Measurements from ENCODE around the gene S100A13. TPM values are rescaled to one million over a fixed set of nuclear protein-coding genes. Genes with fewer than 3 reads are reported as not detected.

The S100A13 gene
- total RNA-seq, 1 experiment from 2014 or later: 120 TPM

- intact Hi-C loops (cut with micrococcal nuclease; ENCODE audit: unreplicated experiment): no loop called here
- Histone ChIP-seq H3K9me2 (ENCODE audit: insufficient read depth) (no peaks in the 10 kb centered on the region), H4K20me1 (ENCODE audit: insufficient read depth) (peaks cover 24% of the 10 kb centered on the region), H3K4me2 (peak overlapping the region; percentile 80), H3K4me1 (replicated peaks; ENCODE audit: insufficient read depth) (peaks cover 20% of the 10 kb centered on the region), H3K79me2 (ENCODE audit: low read depth) (peaks cover 69% of the 10 kb centered on the region), H3K27me3 (ENCODE audit: insufficient read depth, low read depth) (no peaks in the 10 kb centered on the region), H3K9me3 (ENCODE audit: insufficient read depth, low read depth) (no peaks in the 10 kb centered on the region), H3K4me3 (peak overlapping the region; percentile 96; the same call in 1 of the 2 replicates), H3K27ac (no peak overlapping the region), H3F3A (ENCODE audit: insufficient read depth, low read depth) (peaks cover 36% of the 10 kb centered on the region), H2AFZ (no peak overlapping the region), H3K36me3 (ENCODE audit: low read depth) (peaks cover 50% of the 10 kb centered on the region)
- ChIA-PET CTCF (no interaction called here), POLR2A (ENCODE audit: unreplicated experiment) (interaction anchor here (0.6 kb wide), 2 partner anchors 129 to 1839 kb away, joined by 3 to 4 read pairs; no protein-coding TSS in a partner anchor)
- TF ChIP-seq EZH2 (IDR thresholded peaks at IDR 0.05; ENCODE audit: low read depth): no peak
- TF ChIP-seq, protein P1, sequence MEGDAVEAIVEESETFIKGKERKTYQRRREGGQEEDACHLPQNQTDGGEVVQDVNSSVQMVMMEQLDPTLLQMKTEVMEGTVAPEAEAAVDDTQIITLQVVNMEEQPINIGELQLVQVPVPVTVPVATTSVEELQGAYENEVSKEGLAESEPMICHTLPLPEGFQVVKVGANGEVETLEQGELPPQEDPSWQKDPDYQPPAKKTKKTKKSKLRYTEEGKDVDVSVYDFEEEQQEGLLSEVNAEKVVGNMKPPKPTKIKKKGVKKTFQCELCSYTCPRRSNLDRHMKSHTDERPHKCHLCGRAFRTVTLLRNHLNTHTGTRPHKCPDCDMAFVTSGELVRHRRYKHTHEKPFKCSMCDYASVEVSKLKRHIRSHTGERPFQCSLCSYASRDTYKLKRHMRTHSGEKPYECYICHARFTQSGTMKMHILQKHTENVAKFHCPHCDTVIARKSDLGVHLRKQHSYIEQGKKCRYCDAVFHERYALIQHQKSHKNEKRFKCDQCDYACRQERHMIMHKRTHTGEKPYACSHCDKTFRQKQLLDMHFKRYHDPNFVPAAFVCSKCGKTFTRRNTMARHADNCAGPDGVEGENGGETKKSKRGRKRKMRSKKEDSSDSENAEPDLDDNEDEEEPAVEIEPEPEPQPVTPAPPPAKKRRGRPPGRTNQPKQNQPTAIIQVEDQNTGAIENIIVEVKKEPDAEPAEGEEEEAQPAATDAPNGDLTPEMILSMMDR (conservative IDR thresholded peaks at IDR 0.05): no peak
- no TSS peak for BruUV-seq (replicated peaks)
- DNase-seq: no peak
Observed at GRCh38 chr1:153636312-153636711, 9.0 kb upstream of the S100A13 start.

DNA sequence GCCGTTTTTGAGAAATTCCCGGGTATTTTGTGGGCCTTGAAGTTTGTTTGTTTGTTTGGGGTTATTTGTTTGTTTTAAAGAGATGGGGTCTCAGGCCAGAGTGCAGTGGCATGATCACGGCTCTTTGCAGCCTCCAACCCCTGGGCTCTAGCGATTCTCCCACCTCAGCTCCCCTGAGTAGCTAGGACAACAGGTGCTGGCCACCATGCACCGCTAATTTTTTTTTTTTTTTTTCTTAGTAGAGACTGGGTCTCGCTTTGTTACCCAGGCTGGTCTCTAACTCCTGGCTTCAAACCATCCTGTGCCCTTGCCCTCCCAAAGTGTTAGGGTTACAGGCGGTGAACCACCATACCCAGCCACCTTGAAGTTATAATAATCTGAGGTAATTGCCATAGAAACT lies 8.6 kb upstream of the S100A13 start:
- ChIA-PET POLR2A (ENCODE audit: unreplicated experiment) (interaction anchor here (0.6 kb wide), 2 partner anchors 129 to 1839 kb away, joined by 3 to 4 read pairs; no protein-coding TSS in a partner anchor), CTCF (no interaction called here)
- Histone ChIP-seq H3K36me3 (ENCODE audit: low read depth) (peaks cover 45% of the 10 kb centered on the region), H3K27me3 (ENCODE audit: insufficient read depth, low read depth) (no peaks in the 10 kb centered on the region), H3K4me2 (peak overlapping the region; percentile 80), H3K79me2 (ENCODE audit: low read depth) (peaks cover 65% of the 10 kb centered on the region), H3K4me1 (replicated peaks; ENCODE audit: insufficient read depth) (peaks cover 20% of the 10 kb centered on the region), H3K9me2 (ENCODE audit: insufficient read depth) (no peaks in the 10 kb centered on the region), H2AFZ (no peak overlapping the region), H4K20me1 (ENCODE audit: insufficient read depth) (peaks cover 20% of the 10 kb centered on the region), H3K27ac (no peak overlapping the region), H3F3A (ENCODE audit: insufficient read depth, low read depth) (peaks cover 32% of the 10 kb centered on the region), H3K9me3 (ENCODE audit: insufficient read depth, low read depth) (no peaks in the 10 kb centered on the region), H3K4me3 (peak overlapping the region; percentile 96; the same call in 1 of the 2 replicates)
- no TSS peak for BruUV-seq (replicated peaks)
- DNase-seq: no peak
- intact Hi-C loops (cut with micrococcal nuclease; ENCODE audit: unreplicated experiment): loop anchor here (2.0 kb wide), 1 partner anchor 35 kb away; the partner anchor contains the start of gene ILF2
- TF ChIP-seq EZH2 (IDR thresholded peaks at IDR 0.05; ENCODE audit: low read depth): no peak
- TF ChIP-seq, protein P1 (conservative IDR thresholded peaks at IDR 0.05): no peak

- H4K20me1 ChIP-seq (ENCODE audit: insufficient read depth): peaks cover 12% of the 10 kb centered on the region
- ChIA-PET POLR2A (ENCODE audit: unreplicated experiment) (interaction anchor here (0.5 to 2.1 kb wide), 24 partner anchors 16 to 1647 kb away, joined by 3 to 48 read pairs (median 6); partner anchors contain the start of genes S100A14, S100A16 and S100A4), CTCF (interaction anchor here (0.6 to 1.0 kb wide), 4 partner anchors 18 to 26 kb away, joined by 3 to 5 read pairs (median 4); partner anchors contain the start of gene S100A14)
- H3K9me3 ChIP-seq (ENCODE audit: insufficient read depth, low read depth): no peaks in the 10 kb centered on the region
- H3K36me3 ChIP-seq (ENCODE audit: low read depth): peaks cover 27% of the 10 kb centered on the region
- DNase-seq: peak; percentile 92 to 98
- intact Hi-C loops (cut with micrococcal nuclease; ENCODE audit: unreplicated experiment): loop anchor here (1.0 to 2.0 kb wide), 6 partner anchors 18 to 66 kb away; partner anchors contain the start of genes ILF2, S100A14 and S100A16
- H3K4me1 ChIP-seq (replicated peaks; ENCODE audit: insufficient read depth): peaks cover 20% of the 10 kb centered on the region
- TF ChIP-seq, protein P1 (conservative IDR thresholded peaks at IDR 0.05): no peak
- no peak for TF ChIP-seq EZH2 (IDR thresholded peaks at IDR 0.05; ENCODE audit: low read depth)
- peak within 1 kb of the TSS; percentile 100 for H3K27ac ChIP-seq
- peak within 1 kb of the TSS; percentile 96 for H3K4me3 ChIP-seq
- peak within 1 kb of the TSS; percentile 52; the same call in 1 of the 2 replicates for H2AFZ ChIP-seq
- BruUV-seq (replicated peaks): TSS peak; percentile 84
- peaks cover 27% of the 10 kb centered on the region for H3F3A ChIP-seq (ENCODE audit: insufficient read depth, low read depth)
- H3K9me2 ChIP-seq (ENCODE audit: insufficient read depth): no peaks in the 10 kb centered on the region
- no peaks in the 10 kb centered on the region for H3K27me3 ChIP-seq (ENCODE audit: insufficient read depth, low read depth)
- peaks cover 47% of the 10 kb centered on the region for H3K79me2 ChIP-seq (ENCODE audit: low read depth)
- peak within 1 kb of the TSS; percentile 80 for H3K4me2 ChIP-seq
Observed at GRCh38 chr1:153633754-153634665, 6.7 kb upstream of the S100A13 start, which contains the start of gene CHTOP. CHTOP (plus strand) TSS chr1:153634066; CDS start chr1:153636589, 2,523 bp downstream.

All from PC-9 (cell line).